ENCODE data around the gene PTTG1.

Gene PTTG1

DNA sequence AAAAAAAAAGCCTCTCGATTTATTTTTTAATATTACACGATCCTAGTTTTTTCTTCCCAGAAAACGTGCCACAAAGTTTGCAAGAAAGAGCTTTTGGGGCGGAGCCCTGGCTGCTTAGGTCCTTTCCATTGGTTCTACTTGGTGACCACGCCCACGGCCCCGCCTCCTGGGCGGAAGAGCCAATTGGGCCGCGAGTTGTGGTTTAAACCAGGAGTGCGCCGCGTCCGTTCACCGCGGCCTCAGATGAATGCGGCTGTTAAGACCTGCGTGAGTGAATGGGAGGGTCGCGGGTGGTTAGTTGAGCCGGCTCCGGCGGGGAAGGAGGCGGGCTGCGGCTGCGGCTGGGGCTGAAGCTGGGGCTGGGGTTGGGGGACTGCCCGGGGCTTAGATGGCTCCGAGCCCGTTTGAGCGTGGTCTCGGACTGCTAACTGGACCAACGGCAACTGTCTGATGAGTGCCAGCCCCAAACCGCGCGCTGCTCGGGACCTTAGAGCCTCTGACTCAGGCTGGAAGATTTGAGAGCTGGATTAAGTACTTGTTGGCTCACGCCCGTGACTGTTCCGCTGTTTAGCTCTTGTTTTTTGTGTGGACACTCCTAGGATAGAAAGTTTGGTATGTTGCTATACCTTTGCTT, at the start of gene PTTG1:
TSS of gene PTTG1 (plus strand) at position 231 of the 634 bp plus-strand sequence. CDS start 458 bp downstream, outside the sequence.
- DNase-seq (ENCODE audit: low spot score) = peak; percentile 99

DNA sequence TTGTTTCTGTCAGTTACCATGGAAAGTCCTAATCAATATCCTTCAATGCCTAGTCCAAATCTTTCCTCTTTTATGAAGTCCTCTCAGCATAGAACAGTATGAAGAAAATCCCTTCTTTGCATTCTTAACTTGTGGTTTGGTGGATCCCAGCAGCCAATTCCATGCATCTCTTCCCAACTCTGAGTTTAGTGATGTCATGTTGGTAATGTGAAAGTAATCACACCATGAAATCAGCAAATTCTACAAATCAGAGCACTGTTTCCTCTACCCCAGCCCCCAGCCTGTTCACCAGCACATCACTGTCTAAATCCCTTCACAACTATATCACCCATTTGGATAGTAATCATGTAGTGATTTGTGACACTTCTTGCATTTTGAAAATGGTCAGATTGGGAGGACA, 46.5 kb upstream of the PTTG1 start:
- DNase-seq (ENCODE audit: low spot score) = no peak

DNA sequence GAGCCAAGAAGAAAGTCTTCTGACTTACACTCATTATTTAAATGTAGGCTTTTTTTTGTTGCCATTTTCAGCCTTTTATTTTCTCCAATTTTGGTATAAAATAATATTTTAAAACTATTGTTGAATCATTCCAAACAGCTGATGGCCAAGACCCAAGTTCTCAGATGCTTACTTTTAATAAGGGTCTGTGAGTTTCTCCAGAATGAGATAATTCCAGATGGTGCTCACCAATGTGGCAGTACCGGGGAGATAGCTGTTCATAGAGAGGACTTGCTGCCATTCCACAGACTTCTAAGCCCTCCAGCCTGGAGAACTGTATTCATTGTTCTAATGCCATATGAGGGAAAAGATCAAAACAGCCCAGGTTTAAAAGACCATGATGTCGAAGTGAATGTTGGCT, 46.0 kb upstream of the PTTG1 start:
- DNase-seq (ENCODE audit: low spot score) = no peak

DNA sequence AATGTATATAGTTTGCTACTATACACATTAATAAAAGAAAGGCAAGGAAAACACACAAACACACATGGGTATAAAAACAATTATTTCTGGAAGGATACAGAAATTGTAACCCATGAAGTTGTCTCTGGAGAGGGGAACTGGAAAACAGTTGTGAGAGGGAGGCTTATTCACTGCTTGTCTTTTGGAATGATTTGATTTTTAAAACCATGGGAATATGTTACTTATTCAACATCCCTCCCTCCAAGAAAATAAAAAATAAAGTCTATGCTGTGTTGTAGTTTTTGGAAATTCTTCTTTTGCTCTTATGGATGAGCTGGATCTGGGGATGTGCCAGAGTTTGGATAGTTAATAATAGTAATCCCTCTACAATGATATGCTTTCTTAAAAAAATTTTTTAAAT, 45.2 kb upstream of the PTTG1 start:
- DNase-seq (ENCODE audit: low spot score) = no peak

DNA sequence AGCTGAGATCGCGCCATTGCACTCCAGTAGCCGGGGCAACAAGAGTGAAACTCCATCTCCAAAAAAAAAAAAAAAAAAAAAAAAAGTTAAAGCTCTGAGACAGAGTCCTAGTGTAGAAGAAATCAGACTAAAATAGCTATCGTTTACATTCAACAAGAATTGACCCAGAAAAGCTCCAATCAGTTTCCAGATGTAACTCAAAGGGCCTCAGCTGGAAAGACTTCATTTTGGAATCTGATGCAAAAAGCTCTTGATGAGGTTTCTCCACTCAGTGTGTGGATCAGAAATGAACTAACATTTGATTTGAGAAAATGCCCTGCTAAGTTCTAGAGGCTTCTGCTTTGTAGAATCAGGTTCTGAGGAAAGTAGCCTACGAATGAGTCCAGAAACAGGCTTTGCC, 44.0 kb upstream of the PTTG1 start:
- DNase-seq (ENCODE audit: low spot score) = no peak

DNA sequence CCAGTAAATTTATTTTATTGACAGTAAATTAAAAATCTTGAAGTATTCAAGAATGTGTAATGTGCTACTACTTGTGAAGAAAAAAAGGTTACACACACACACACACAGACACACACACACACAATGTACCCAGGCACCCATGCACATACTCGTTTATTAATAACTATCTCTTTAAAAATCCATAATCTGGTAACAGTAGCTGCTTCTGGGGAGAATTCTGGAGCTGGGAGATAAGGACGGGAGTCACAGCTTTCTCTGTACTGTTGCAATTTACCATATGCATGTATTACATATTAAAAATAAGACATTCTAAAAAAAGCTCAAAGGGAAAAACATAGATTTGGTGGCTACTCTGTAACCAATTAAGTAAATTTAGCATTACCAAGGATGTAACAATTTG, 43.3 kb upstream of the PTTG1 start:
- DNase-seq (ENCODE audit: low spot score) = no peak

DNA sequence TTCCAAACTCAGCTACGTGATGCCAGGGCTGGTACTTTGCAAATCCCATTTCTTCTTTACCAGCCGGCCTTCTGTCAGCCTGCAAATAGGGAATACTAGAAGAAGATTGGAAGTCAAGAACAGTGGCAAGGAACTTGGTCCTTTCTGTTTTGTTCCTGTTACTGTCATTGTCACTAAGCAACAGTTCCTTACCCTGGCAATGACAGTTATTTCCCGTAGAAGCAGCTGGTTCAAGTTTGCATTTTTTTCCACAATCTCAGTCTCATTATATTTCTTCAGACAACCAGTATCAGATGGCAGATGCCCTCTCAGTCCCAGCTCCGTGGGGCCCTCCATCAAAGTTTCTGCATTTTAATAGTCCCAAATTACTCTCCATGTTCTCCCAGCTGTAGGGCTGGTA, 42.1 kb upstream of the PTTG1 start:
- peak; percentile 24 for DNase-seq (ENCODE audit: low spot score)

DNA sequence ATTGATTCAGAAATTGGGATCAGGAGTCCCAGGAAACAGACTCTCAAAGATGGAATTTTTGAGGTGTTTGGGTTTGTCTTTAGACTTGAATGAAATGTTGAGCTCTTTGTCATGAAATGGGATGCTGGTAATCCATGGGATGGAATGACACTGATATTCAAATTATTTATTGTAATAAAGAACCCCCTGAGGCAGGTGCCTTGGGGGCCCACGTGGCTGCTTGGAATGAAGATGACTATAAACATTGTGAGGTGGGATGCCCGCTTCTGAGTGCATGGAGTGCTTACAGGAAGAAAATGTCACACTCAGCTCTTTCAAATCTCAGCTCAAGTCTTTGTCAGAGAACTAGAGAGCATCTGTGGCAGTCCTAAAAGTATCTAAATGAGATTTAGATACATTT, 41.6 kb upstream of the PTTG1 start:
- DNase-seq (ENCODE audit: low spot score) = no peak

DNA sequence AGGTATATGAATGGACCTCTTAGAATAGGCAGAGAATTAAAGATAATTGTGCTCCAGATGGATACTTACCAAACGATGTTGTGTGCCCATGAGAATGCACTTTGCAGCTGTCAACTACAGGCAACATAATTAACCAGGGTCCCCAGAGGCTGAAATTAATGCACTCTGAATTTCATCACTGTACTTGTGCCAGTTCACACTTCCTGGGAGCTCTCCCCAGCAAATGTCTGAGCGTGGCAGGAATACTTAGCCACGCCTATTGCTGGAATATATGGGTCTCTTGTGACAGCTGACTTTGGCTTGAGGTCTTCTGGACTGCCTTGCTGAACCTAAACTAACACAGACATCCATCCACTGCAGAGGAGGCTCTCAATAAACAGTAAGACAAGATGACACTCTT, 39.3 kb upstream of the PTTG1 start:
- no peak for DNase-seq (ENCODE audit: low spot score)

DNA sequence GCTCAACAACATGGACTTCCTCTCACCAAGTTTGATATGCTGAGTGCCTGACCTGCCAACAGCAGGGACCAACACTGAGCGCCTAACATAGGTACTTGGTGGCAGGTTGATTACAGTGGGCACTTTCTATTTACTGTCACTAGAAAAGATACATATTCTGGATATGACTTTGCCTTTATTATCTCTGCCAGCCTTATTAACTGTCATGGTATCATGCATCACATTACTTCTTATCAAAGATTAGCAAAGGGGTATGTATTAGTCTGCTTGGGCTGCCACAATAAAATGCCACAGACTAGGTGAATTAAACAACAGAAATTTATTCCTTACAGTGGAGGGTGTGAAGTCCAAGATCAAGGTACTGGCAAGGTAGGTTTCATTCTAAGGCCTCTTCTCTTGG, 37.0 kb upstream of the PTTG1 start:
- DNase-seq (ENCODE audit: low spot score) = no peak

DNA sequence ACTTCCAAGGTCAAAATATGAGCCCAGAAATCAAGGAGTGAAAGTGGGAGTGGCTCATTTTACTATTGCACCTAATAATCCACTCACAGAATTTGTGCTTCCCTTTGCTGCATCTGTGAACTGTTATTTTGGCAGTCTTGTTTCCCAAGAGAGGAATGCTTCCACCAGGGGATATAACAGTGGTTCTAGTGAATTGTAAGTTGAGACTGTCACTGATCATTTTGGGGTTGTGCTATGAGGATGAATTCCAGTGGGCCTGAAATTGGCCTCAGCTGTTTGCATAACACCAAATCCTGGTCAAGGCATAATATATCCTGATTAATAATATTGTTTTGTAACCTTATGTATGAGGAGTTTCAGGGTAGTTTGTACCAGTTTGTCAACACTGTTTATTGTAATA, 36.2 kb upstream of the PTTG1 start:
- no peak for DNase-seq (ENCODE audit: low spot score)

DNA sequence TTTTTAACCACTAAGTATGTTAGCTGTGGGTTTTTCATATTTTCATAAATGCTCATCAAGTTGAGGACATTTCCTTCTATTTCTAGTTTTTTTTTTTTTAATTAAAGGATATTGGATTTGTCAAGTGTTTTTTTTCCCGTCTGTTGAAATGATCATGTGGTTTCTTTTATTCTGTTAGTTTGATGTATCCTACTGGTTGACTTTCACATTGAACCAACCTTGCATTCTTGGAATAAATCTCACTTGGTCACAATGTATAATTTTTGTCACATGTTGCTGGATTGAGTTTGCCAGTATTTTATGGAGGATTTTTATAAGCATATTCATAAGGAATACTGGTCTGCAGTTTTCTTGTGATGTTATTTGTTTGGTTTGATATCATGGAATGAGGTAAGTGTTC, 34.2 kb upstream of the PTTG1 start:
- DNase-seq (ENCODE audit: low spot score) = no peak

DNA sequence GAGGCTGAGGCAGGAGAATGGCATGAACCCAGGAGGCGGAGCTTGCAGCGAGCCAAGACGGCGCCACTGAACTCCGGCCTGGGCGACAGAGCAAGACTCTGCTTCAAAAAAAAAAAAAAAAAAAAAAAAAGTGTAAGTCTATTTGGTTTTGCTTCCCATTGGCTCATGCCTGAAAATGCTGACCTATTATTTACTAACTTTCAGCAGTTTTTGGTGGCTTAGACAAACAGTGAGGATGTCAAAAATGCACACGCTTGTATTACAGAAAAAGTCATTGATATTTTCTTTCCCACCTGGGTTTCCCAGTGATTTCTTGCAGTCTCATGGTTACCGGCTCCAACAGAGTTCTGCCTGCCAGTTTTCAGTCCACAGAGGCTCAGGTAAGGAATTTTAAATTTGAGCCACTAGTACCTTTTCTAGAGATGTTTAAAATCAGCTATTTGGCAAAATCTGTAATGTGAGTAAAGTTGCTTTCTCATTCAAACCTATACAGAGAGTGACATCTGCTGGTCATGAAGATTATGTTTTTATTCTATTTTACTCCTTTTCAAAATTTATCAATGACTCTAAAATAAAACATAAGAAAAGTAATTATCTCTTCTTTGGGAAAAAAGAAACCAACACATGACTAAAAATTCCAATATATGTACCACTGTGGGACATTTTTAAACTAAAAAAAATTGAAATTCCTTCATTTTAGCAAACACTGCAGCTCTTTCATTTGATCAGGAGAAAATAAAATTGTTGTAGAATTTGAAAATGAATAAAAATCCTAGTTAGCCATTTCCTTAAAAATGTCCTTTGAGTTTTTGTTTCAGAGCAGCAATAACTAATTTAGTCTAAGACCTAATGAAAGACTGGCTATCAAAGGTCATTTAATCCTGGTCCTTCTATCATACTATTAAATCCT, 30.6 kb upstream of the PTTG1 start:
- peak; percentile 63 for DNase-seq (ENCODE audit: low spot score)

DNA sequence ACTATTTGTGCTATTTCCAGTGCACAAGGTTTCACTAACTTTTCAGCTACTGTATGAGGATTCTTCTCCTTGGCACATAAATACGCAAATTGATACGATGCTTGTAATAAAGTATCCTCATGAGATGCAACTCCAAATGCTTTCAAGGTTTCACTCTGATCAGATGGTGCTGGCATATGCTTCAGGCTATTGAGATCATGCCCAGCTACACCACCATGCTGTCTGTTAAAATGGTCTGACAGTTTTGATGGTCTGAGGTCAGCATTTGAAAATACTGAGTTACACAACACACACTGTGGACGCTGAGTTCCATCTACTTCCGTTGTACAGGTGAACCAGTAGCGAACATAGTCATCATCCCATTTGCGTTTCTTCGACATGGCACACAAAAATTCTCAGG, 26.5 kb upstream of the PTTG1 start:
- no peak for DNase-seq (ENCODE audit: low spot score)

DNA sequence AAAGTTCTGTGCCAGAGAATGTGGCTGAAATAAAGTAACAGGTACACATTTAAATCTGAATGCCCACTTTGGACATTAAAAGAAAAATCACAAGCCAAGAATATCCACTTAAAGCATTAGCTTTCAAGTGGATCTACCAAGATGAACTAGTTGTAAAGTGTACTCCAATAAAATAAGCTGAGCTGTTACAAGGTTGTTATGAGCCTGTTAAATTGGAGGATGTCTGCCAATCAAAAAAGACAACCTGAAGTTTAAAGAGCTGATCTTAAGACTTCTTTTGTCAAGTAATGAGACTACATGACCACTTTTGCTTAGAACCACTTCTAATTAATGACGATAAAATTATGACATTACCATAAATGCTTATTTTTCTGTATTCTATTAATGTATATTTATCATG, 24.2 kb upstream of the PTTG1 start:
- DNase-seq (ENCODE audit: low spot score) = no peak

DNA sequence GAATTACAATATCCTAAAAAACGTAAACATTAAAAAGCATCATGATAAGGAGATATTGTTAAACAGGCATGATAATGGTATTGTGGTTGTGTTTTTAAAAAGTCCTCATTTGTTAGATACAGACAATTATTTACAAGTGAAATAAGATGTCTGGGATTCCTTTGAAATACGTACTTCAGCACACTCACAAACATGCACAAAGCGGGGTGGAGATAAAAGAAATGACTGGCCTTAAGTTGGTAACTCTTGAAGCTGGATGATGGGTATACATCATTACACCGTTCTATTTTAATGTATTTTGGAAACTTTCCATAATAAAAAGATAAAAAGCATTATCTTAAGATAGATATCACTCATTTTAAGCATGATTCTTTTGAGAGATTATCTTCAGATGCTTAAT, 22.8 kb upstream of the PTTG1 start:
- no peak for DNase-seq (ENCODE audit: low spot score)

DNA sequence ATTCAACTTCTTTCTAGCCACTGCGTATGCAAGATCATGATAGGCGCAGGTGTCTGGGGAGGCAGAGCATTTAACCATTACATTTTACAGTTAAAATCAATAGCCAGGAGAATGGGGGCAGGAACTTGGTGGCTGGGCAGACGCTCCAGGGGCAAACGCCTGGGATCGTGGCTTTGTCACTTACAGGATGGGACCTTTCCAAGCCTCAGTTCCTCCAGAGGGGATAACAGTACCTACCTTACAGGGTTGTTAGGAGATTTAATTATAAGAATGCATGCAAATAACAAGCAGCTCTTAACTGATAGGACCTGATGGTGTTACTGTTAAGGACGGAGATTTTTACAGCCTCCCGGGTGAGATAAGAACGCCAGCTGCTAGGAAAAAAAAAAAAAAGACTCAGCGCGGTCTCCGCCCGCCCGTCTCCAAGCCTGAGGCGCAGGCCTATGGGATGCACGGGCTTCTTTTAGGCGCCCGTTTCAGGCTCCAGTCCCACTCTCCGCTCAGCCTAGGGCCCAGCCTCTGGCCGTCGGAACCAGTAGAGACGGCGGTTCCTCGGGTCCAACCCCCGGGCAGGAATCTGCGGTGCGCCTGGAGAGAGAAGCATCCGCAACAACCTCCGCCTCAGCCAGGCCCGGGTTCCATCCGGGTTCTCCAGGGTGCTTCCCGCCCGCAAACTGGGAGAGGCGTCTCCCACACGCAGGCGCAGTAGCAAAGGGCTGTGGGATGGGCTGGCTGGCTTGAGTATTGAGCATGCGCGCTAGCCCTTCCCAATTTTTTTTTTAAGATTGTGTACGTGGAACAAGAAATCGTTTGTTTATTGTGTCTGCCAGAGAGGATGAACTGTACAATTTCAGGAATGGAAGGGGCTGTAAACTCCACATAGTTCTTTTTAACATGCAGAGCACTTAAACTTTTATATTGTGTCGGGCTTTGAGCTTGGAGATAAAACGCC, 22.0 kb upstream of the PTTG1 start, which contains the start of gene FAM200C:
TSS of gene FAM200C (minus strand) at position 653 of the 952 bp plus-strand sequence. CDS start 4,564 bp downstream, outside the sequence.
- peak; percentile 86 for DNase-seq (ENCODE audit: low spot score)

DNA sequence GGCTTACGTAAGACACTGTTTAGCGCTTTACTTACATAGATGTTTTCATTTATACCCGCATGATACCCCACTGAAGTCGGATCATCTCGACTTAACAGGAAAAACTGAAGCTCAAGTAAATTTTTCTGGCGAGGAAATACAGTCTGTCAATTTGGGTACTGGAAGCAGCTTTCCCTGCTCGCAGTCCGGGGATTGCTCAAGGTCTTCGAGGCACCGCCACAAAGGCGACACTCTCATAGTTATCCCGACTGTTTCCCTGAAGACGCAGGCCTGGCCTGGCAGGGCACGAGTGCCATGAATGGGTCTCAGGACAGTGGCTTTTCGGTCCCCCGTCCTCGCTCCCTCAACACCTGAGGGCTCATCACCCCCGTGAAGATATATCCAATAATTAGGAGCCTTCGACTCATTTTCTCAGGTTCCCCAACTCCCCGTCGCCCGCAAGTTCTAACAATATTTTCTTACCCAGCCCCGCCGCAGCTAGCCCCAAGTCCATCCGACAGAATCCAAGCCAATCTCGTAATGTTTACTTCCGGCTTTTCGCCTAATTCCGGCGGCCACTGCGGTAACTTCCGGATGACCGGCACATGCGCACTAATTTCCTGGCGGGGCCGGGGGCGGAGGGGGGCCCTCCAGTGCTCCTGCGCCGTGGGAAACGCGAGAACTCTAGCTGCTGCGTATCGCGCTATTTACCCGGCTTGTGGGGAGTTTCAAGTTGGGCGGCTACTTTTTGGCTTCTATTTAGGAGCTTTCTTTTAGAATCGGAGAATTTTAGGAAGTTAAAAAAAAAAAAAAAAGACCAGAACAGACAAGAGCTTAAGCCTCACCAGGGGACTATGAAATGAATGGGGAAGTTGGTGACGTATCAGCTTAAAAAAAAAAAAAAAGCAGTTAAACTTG, 2.8 kb upstream of the PTTG1 start, which contains the start of gene SLU7:
TSS of gene SLU7 (minus strand) at position 521 of the 897 bp plus-strand sequence. CDS start 3,787 bp downstream, outside the sequence.
- DNase-seq (ENCODE audit: low spot score) = peak; percentile 95

DNA sequence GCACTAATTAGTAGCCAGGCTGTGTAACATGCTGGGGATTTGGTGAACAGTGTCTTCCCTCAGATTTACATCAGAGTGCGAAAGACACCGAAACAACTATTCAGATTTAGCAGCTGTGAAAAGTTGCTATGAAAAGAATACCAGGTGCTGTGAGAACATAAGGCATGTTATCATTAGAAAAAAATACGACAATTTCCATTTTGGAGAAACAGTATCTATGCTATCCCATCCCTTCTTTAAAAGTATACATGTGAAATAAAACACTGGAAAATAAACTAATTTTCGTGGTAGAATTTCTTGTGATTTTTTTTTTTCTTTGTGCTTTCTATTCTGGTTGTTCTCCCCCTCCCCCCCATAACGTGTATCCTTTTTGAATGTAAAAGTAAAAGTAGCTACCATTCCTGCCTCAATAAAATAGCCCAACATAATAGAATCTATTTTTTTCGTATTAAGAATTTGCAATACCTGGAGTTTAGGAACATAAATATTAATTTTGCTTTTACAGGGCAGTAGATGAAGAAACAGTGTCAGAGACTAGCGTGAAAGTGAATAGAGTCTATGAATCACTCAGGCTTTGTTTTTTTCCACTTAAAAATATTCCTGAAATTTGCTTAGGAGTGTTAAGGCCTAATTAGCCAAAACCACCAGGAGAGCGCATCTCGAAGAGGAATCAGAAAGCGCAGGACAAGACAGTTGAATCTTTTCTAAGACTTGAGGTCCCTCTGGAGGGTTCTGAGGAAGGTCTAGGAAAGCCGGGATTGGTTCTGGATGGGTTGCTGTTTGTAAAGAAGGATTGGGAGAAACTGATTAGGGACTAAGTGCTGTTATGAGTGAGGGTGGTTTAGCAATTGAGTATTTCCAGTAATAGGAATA, 2.0 kb upstream of the PTTG1 start:
- DNase-seq (ENCODE audit: low spot score) = no peak

DNA sequence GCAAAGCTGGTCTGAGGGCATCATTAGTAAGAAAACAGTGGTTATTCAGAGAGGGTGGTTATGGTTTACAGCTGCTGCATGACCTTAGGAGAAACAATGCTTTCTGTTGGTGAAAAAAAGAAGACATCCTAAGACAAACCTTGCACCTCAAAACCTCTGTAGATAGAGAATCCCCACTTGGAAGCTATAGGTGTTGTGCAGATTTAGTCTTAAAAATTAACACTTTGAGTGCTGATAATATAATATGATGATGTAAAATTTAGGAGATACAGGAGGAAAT, 1.4 kb upstream of the PTTG1 start:
- DNase-seq (ENCODE audit: low spot score) = peak; percentile 53
